HG02938 (cell line): ENCODE data around the gene COX4I1.
"Not testable (repeated sequence)": the region's sequence is repeated elsewhere in the genome, so short reads cannot be mapped to it uniquely, and the experiment has no call there.

Experiments used
- ATAC-seq: cut with Tn5 transposase; IDR thresholded peaks from one replicate; pipeline ENCODE4 v1.9.1; 2021; ENCODE audit warnings: mild to moderate bottlenecking, moderate library complexity; ENCODE audit not compliant: unreplicated experiment

The COX4I1 gene

GRCh38 chr16:85798283-85798776, 1.2 kb upstream of the COX4I1 start:
- no peak for ATAC-seq

GRCh38 chr16:85798901-85799496, 496 bp upstream of the COX4I1 start:
- ATAC-seq = peak; percentile 29

GRCh38 chr16:85800321-85800669, 800 bp downstream of the COX4I1 start:
- no peak for ATAC-seq

GRCh38 chr16:85803570-85803969, 4.1 kb downstream of the COX4I1 start:
- ATAC-seq = no peak

- ATAC-seq = no peak
Measured at GRCh38 chr16:85805442-85806045, 6.0 kb downstream of the COX4I1 start.

GRCh38 chr16:85806539-85806938, 7.0 kb downstream of the COX4I1 start:
- no peak for ATAC-seq

GRCh38 chr16:85807340-85807739, 7.8 kb downstream of the COX4I1 start:
- ATAC-seq = not testable (repeated sequence)

GRCh38 chr16:85808104-85808503, 8.6 kb downstream of the COX4I1 start:
- ATAC-seq = not testable (repeated sequence)

- ATAC-seq = no peak
Measured at GRCh38 chr16:85808926-85809325, 9.4 kb downstream of the COX4I1 start.

GRCh38 chr16:85809645-85810044, 10.2 kb downstream of the COX4I1 start:
- no peak for ATAC-seq

- no peak for ATAC-seq
Measured at GRCh38 chr16:85810097-85810741, 10.7 kb downstream of the COX4I1 start.

GRCh38 chr16:85810742-85811115, 11.2 kb downstream of the COX4I1 start:
- no peak for ATAC-seq

- no peak for ATAC-seq
Measured at GRCh38 chr16:85812031-85812807, 12.7 kb downstream of the COX4I1 start.

- ATAC-seq = no peak
Measured at GRCh38 chr16:85812811-85813700, 13.6 kb downstream of the COX4I1 start.

- no peak for ATAC-seq
Measured at GRCh38 chr16:85816159-85816558, 16.7 kb downstream of the COX4I1 start.

GRCh38 chr16:85817195-85817594, 17.7 kb downstream of the COX4I1 start:
- not testable (repeated sequence) for ATAC-seq

GRCh38 chr16:85819245-85819644, 19.8 kb downstream of the COX4I1 start:
- no peak for ATAC-seq

GRCh38 chr16:85819771-85820170, 20.3 kb downstream of the COX4I1 start:
- no peak for ATAC-seq

GRCh38 chr16:85820604-85821372, 21.3 kb downstream of the COX4I1 start:
- ATAC-seq = no peak
